Heart left ventricle (tissue), 13 donors: ENCODE measurements around the gene RBM41.

Source experiments
- CTCF ChIP-seq, 12 donors: fragments of 200-600 bp; sonication (generic) in 4 of 12; IDR thresholded peaks; one replicate each; pipeline versions ENCODE4 v1.5.0 to v1.8.0; 2018 to 2022; ENCODE audit warnings: antibody characterized with exemption in 12 of 12, mild to moderate bottlenecking in 5 of 12
- POLR2A ChIP-seq, 2 donors: fragments of 450-650 bp; IDR thresholded peaks; one replicate each; pipeline ENCODE4 v1.6.1; 2017; ENCODE audit warnings: antibody characterized with exemption in 2 of 2, mild to moderate bottlenecking in 2 of 2, moderate library complexity in 2 of 2
- donor health status: ischemic (EF 13 %, LVEDD 7.1; RV severe dilation, severe dysfunction).
- donor health status: DM: no; HTN: yes; CAD: no.
- donor health status: DM: no; HTN: no; CAD: no.
- donor health status: ischemic (EF 25% LVEDD 6.9; RV normal size, moderate dysfunction).
- donor health status: ischemic (EF 25% LVEDD 5.7; RV mildly dilated, moderate dysfunction).
- donor health status: ischemic (EF 35%, LVEDD 5.7; RV mildly dilated, moderate dysfunction).
- donor health status: nonischemic (EF 11% LVEDD 7.7; RV severe dilation, severe dysfunction).
- donor health status: DM: yes; HTN: yes; CAD: no.
- donor health status: PGD.
- donor health status: ischemic (EF 29% LVEDD 5.4; RV normal size, mild dysfunction).
- donor health status: nonischemic (EF 23%, LVEDD 6.1; RV moderate dilation, normal function).

DNA sequence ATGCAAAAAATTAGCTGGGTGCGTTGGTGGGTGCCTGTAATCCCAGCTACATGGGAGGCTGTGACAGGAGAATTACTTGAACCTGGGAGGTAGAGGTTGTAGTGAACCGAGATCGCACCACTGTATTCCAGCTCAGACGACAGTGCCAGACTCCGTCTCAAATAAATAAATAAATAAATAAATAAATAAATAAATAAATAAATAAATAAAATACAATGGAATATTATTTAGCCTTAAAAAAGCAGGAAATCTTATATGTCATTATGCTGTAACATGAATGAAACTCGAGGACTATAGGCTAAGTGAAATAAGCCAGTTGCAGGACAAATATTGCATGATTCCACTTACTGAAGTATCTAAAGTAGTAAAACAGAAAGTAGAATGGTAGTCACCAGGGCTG is 42.5 kb downstream of the RBM41 start:
- TF ChIP-seq CTCF (IDR thresholded peaks at IDR 0.05) (no peak), POLR2A (IDR thresholded peaks at IDR 0.05) (no peak)
